Activated CD4-positive, alpha-beta memory T cell treated with anti-CD3 and anti-CD28 coated beads for 36 hours (primary cell): Measurements from ENCODE around the gene PMVK. TPM values are rescaled to one million over a fixed set of nuclear protein-coding genes. Genes with fewer than 3 reads are reported as not detected.

Source experiments
- CTCF ChIA-PET: fragments of 350-600 bp; sonication (Branson Sonifier 250); formaldehyde crosslinking; loops from one replicate; lab custom pipeline; 2021; ENCODE audit warnings: antibody characterized with exemption, inconsistent platforms; lab: Charles Lee
- POLR2A ChIA-PET: fragments of 350-600 bp; sonication (Branson Sonifier 250); formaldehyde crosslinking; loops from one replicate; lab custom pipeline; 2021; ENCODE audit warnings: antibody characterized with exemption; lab: Charles Lee
- DNase-seq: peaks from one replicate; pipeline ENCODE4 v3.0.0-alpha.2; 2020
- H3K27ac Mint-ChIP-seq: one replicate; pipeline ENCODE4 v1.8.0; 2021; ENCODE audit warnings: mixed read lengths
- H3K27me3 Mint-ChIP-seq: one replicate; pipeline ENCODE4 v1.8.0; 2021; ENCODE audit warnings: mixed read lengths
- H3K36me3 Mint-ChIP-seq: one replicate; pipeline ENCODE4 v1.8.0; 2021; ENCODE audit warnings: mixed read lengths
- H3K4me1 Mint-ChIP-seq: one replicate; pipeline ENCODE4 v1.8.0; 2021; ENCODE audit warnings: low read depth, mixed read lengths
- H3K4me3 Mint-ChIP-seq: one replicate; pipeline ENCODE4 v1.8.0; 2021; ENCODE audit warnings: mild to moderate bottlenecking, mixed read lengths
- H3K9me3 Mint-ChIP-seq: one replicate; pipeline ENCODE4 v1.8.0; 2021; ENCODE audit warnings: mixed read lengths
- intact Hi-C: fragments of 100-400 bp; cut with micrococcal nuclease; formaldehyde crosslinking; loops from one replicate; pipeline ENCODE4 v1.15.1; 2023
- total RNA-seq, 2 experiments: library from RNA; stranded (reverse); gene quantifications; one replicate each; pipeline ENCODE4 v1.2.3, GENCODE V29; 2021

The PMVK gene
- total RNA-seq, 2 experiments from 2014 or later: 51.2 to 54.0 TPM

DNA sequence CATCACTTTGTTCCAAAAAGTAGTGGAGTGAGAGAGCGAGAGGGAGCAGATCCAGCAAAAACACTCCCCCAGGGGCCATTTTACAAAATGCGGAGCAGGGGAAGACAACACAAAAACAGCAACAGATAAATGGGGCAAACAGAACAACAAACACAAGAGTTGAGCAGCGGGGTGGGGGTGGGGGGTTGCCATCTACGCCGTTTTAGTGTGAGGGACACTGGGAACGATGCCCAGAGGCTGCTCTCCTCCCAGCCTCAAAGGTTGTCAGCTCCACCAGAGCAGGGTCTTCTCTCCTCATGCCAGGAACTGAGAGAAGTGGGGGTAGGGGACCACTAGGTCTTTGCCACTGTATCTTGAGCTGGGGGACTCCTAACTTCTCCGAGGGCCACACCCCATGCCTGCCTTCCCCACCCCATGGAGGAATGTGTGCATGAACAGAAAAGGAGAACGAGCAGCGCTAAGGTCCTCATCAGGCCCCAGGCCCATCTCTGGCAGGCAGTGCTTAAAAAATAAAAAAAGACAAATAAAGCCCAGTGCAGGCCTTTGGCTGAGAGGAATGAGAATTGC, 20.7 kb upstream of the PMVK start:
- Mint-ChIP-seq H3K9me3 (no peaks in the 10 kb centered on the region), H3K27ac (no peak overlapping the region), H3K4me3 (no peak overlapping the region), H3K4me1 (peaks cover 63% of the 10 kb centered on the region), H3K27me3 (no peaks in the 10 kb centered on the region), H3K36me3 (peaks cover 9% of the 10 kb centered on the region)
- no peak for DNase-seq
- intact Hi-C loops: no loop called here
- POLR2A ChIA-PET: interaction anchor here (0.6 kb wide), 1 partner anchor 41 kb away, joined by 4 read pairs; no protein-coding TSS in a partner anchor
- CTCF ChIA-PET: no interaction called here

- intact Hi-C loops: no loop called here
Measured at GRCh38 chr1:154956544-154956941, 20.0 kb upstream of the PMVK start.

GRCh38 chr1:154955718-154956543, 19.4 kb upstream of the PMVK start, which contains the start of gene PBXIP1:
TSS of gene PBXIP1 (minus strand) at chr1:154956099. CDS start at chr1:154953721, 2,378 bp downstream.
- Mint-ChIP-seq H3K4me3 (peak within 1 kb of the TSS; percentile 92), H3K36me3 (peaks cover 7% of the 10 kb centered on the region), H3K9me3 (no peaks in the 10 kb centered on the region), H3K27me3 (no peaks in the 10 kb centered on the region), H3K4me1 (peaks cover 75% of the 10 kb centered on the region), H3K27ac (peak within 1 kb of the TSS; percentile 97)
- DNase-seq: peak; percentile 89
- ChIA-PET CTCF (interaction anchor here (0.5 to 5.3 kb wide), 19 partner anchors 15 to 956 kb away, joined by 3 to 38 read pairs (median 6); partner anchors contain the start of genes ADAM15, FLAD1, LENEP and PMVK), POLR2A (interaction anchor here (0.5 to 3.7 kb wide), 10 partner anchors 15 to 238 kb away, joined by 3 to 23 read pairs (median 5); partner anchors contain the start of genes ADAM15, CKS1B, PMVK and ZBTB7B)
- intact Hi-C loops: loop anchor here (1.0 kb wide), 5 partner anchors 18 to 129 kb away; partner anchors contain the start of genes CKS1B and EFNA4

More at GRCh38 chr1:154956544-154956941, 20.0 kb upstream of the PMVK start:
- H3K27ac Mint-ChIP-seq: peak overlapping the region; percentile 97
- H3K9me3 Mint-ChIP-seq: no peaks in the 10 kb centered on the region
- peaks cover 69% of the 10 kb centered on the region for H3K4me1 Mint-ChIP-seq
- POLR2A ChIA-PET: interaction anchor here (0.6 to 3.7 kb wide), 7 partner anchors 16 to 238 kb away, joined by 3 to 23 read pairs (median 8); partner anchors contain the start of genes CKS1B, PMVK and ZBTB7B
- CTCF ChIA-PET: interaction anchor here (1.1 to 5.3 kb wide), 10 partner anchors 17 to 129 kb away, joined by 3 to 38 read pairs (median 8); partner anchors contain the start of genes ADAM15, FLAD1 and PMVK
- peaks cover 8% of the 10 kb centered on the region for H3K36me3 Mint-ChIP-seq
- H3K4me3 Mint-ChIP-seq: peak overlapping the region; percentile 92
- H3K27me3 Mint-ChIP-seq: no peaks in the 10 kb centered on the region
- no peak for DNase-seq

DNA sequence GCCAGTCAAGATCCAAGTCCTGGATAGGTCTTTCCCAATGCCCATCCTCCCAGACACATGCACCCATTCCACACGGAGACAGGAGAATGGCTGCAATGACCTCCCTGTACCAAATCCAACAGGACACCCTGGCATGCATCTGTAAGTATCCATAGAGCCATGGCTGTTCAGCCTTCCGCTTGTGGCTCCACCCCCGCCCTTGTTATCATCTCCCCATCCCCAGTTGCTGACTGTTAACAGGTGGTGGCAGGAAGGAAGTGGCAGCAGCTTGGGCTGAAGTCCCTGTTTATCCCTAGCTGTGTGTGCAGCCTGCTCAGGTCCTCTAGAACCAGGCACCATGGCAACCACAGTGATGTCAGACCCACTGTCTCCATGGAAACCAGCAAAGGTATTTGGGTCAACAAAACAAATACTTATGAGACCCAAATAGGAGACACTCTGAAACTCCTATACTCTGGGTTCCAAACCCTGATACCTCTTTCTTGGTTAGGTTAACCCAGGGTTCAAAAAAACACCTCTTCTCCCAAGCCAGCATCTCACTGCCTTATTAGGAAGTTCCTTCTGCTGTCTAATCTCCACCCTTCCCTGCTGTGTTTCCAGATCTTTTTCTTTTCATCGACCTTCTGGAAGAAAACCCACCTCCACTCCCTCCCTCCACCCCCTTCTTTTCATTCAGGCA, 18.7 kb upstream of the PMVK start:
- peak overlapping the region; percentile 97 for H3K27ac Mint-ChIP-seq
- intact Hi-C loops: loop anchor here (1.0 kb wide), 5 partner anchors 18 to 130 kb away; partner anchors contain the start of genes CKS1B and EFNA4
- peaks cover 79% of the 10 kb centered on the region for H3K4me1 Mint-ChIP-seq
- H3K36me3 Mint-ChIP-seq: peaks cover 12% of the 10 kb centered on the region
- ChIA-PET POLR2A (interaction anchor here (0.5 to 3.7 kb wide), 12 partner anchors 12 to 239 kb away, joined by 3 to 23 read pairs (median 5); partner anchors contain the start of genes ADAM15, CKS1B, FLAD1 and PMVK), CTCF (interaction anchor here (0.7 to 5.3 kb wide), 19 partner anchors 14 to 476 kb away, joined by 3 to 38 read pairs (median 6); partner anchors contain the start of genes ADAM15, FLAD1, LENEP and PMVK)
- H3K27me3 Mint-ChIP-seq: no peaks in the 10 kb centered on the region
- peak; percentile 94 for DNase-seq
- H3K4me3 Mint-ChIP-seq: peak overlapping the region; percentile 92
- no peaks in the 10 kb centered on the region for H3K9me3 Mint-ChIP-seq

DNA sequence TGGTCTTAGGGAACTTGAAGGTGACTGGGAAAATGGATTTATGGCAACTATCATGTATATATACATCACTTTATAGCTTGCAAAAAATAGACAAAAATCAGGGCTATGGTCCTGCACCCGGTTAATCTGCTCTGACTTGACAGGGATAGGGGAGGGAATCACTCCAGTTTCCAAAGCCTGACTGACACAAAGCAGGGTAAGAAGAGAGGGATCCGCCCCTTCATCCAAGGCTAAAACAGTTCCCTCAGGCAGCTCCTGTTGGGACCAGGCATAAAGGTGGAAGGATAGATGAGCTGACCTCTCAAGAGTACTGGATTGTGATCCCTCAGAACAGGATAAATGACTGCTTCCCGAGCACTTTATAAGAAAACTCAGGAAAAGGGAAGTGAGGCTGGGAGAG, 18.0 kb upstream of the PMVK start:
- Mint-ChIP-seq H3K9me3 (no peaks in the 10 kb centered on the region), H3K27ac (peak overlapping the region; percentile 97), H3K27me3 (no peaks in the 10 kb centered on the region), H3K36me3 (peaks cover 12% of the 10 kb centered on the region), H3K4me3 (peak overlapping the region; percentile 92), H3K4me1 (peaks cover 76% of the 10 kb centered on the region)
- CTCF ChIA-PET: interaction anchor here (1.0 to 5.3 kb wide), 11 partner anchors 15 to 107 kb away, joined by 3 to 38 read pairs (median 8); partner anchors contain the start of genes ADAM15, FLAD1 and PMVK
- no peak for DNase-seq
- POLR2A ChIA-PET: interaction anchor here (0.6 to 3.7 kb wide), 8 partner anchors 10 to 96 kb away, joined by 3 to 23 read pairs (median 6); partner anchors contain the start of genes ADAM15, CKS1B, FLAD1 and PMVK
- intact Hi-C loops: no loop called here

- H3K4me1 Mint-ChIP-seq: peaks cover 80% of the 10 kb centered on the region
- DNase-seq: no peak
- ChIA-PET CTCF (interaction anchor here (1.1 to 5.3 kb wide), 9 partner anchors 7 to 108 kb away, joined by 3 to 38 read pairs (median 9); partner anchors contain the start of genes FLAD1, PMVK and PYGO2), POLR2A (interaction anchor here (0.9 to 3.7 kb wide), 4 partner anchors 9 to 47 kb away, joined by 3 to 23 read pairs (median 16); partner anchors contain the start of genes PMVK and ZBTB7B)
- H3K9me3 Mint-ChIP-seq: no peaks in the 10 kb centered on the region
- H3K27ac Mint-ChIP-seq: peak overlapping the region; percentile 97
- H3K4me3 Mint-ChIP-seq: peak overlapping the region; percentile 92
- intact Hi-C loops: no loop called here
- no peaks in the 10 kb centered on the region for H3K27me3 Mint-ChIP-seq
- H3K36me3 Mint-ChIP-seq: peaks cover 13% of the 10 kb centered on the region
Measured at GRCh38 chr1:154953611-154954038, 17.1 kb upstream of the PMVK start.

GRCh38 chr1:154952664-154953063, 16.1 kb upstream of the PMVK start:
- H3K27me3 Mint-ChIP-seq: no peaks in the 10 kb centered on the region
- peak overlapping the region; percentile 79 for H3K4me3 Mint-ChIP-seq
- H3K4me1 Mint-ChIP-seq: peaks cover 78% of the 10 kb centered on the region
- CTCF ChIA-PET: interaction anchor here (0.6 to 5.3 kb wide), 13 partner anchors 8 to 393 kb away, joined by 3 to 38 read pairs (median 4); partner anchors contain the start of genes ADAM15, EFNA4, PMVK and PYGO2
- intact Hi-C loops: no loop called here
- no peaks in the 10 kb centered on the region for H3K9me3 Mint-ChIP-seq
- H3K27ac Mint-ChIP-seq: peak overlapping the region; percentile 97
- POLR2A ChIA-PET: interaction anchor here (0.7 to 2.9 kb wide), 6 partner anchors 9 to 393 kb away, joined by 3 to 20 read pairs (median 4); partner anchors contain the start of genes PMVK and PYGO2
- peaks cover 14% of the 10 kb centered on the region for H3K36me3 Mint-ChIP-seq
- no peak for DNase-seq

- POLR2A ChIA-PET: interaction anchor here (0.7 to 2.9 kb wide), 6 partner anchors 9 to 392 kb away, joined by 3 to 20 read pairs (median 4); partner anchors contain the start of genes PMVK and PYGO2
- peaks cover 74% of the 10 kb centered on the region for H3K4me1 Mint-ChIP-seq
- peak overlapping the region; percentile 79 for H3K4me3 Mint-ChIP-seq
- peak overlapping the region; percentile 97 for H3K27ac Mint-ChIP-seq
- CTCF ChIA-PET: interaction anchor here (0.6 to 5.3 kb wide), 13 partner anchors 9 to 392 kb away, joined by 3 to 38 read pairs (median 4); partner anchors contain the start of genes ADAM15, EFNA4, PMVK and PYGO2
- H3K36me3 Mint-ChIP-seq: peaks cover 15% of the 10 kb centered on the region
- H3K9me3 Mint-ChIP-seq: no peaks in the 10 kb centered on the region
- DNase-seq: peak; percentile 87
- H3K27me3 Mint-ChIP-seq: no peaks in the 10 kb centered on the region
- intact Hi-C loops: no loop called here
Measured at GRCh38 chr1:154951901-154952657, 15.6 kb upstream of the PMVK start.

GRCh38 chr1:154948079-154948478, 11.6 kb upstream of the PMVK start:
- intact Hi-C loops: no loop called here
- ChIA-PET CTCF (interaction anchor here (0.8 to 1.9 kb wide), 3 partner anchors 10 to 13 kb away, joined by 3 to 6 read pairs (median 3); partner anchors contain the start of genes PMVK and PYGO2), POLR2A (no interaction called here)
- Mint-ChIP-seq H3K27me3 (no peaks in the 10 kb centered on the region), H3K36me3 (peaks cover 20% of the 10 kb centered on the region), H3K4me1 (peaks cover 46% of the 10 kb centered on the region), H3K27ac (no peak overlapping the region), H3K4me3 (no peak overlapping the region), H3K9me3 (no peaks in the 10 kb centered on the region)
- no peak for DNase-seq
